Stimulated activated CD8-positive, alpha-beta memory T cell treated with anti-CD3 and anti-CD28 coated beads, Interleukin-12 subunit alpha, Interleukin-12 subunit beta, amount 100 ng/mL, for 24 hours (primary cell): ENCODE measurements around the gene WFS1.

ENCODE experiments used
- DNase-seq: peaks from one replicate; pipeline ENCODE4 v3.0.0-alpha.2; 2020; ENCODE audit errors: extremely low read depth

The WFS1 gene

DNA sequence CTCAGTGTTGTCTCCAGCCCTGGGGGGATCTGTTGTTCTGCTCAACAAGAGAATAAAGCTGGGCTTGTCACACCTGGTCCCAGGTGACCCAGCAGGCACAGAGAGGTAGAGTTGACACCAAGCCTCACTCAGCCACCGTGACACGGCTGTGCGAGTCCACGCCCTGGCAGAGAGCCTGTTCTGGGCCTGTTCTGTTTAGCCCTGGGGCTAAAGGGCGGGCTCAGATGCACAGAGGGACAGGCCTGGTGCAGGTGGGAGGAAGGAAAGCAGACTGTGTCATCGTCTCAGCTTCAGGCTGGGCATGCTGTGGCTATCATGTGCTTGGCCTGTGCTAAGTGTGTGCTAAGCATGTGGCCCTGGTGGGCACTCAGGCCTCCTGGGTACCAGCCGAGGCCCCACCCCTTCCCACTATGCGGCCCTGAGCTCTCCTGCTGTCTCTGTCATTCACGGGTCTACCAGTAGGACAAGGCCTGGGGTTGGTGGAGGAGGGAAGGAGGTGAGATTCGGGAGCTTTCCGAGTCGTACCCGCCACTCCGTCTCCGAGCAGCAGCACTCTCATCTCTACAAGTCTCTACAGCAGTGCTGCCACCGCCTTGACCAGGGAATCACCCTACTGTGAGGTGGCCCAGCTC is 10.8 kb downstream of the WFS1 start:
- DNase-seq = no peak

DNA sequence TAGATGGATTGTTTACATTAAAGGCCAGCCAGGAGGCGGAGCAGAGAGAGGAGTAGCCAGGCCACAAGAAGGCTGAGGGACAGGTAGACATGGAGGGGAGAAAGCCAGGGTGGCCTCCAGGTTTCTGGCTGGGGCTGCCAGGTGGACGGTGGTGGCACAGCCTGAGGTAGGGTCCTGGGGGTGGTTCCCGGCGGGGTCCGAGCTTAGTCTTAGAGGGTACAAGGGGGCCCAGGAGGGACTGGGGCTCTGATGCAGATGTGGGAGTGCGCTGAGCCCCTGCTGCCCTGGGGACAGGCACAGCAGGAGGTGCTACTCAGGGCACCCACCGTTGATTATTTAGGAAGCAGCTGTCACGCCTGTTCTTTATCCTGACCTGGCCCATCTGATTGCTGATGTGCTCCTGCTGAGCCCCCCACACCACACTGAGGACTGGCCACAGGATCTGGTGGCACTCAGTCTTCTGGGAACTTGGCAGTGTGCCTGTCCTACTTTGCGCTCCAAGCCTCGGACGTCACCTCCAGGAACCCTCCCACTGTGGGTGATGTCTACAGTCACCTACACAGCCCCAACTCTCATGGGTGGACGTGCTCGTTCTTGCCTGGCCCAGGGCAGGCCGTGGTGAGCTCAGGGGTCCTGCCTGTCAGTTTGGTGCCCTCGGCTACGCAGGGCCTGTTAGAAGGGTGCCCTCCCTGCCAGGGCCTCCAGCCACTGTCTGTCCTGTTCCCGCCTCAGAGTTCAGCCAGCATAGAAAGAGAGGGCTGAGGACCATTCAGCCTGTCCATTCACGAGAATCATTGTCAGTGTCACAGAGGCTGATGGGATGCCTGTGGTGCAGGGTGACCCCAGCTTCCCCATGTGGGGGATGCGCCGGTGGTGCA is 12.0 kb downstream of the WFS1 start:
- no peak for DNase-seq

DNA sequence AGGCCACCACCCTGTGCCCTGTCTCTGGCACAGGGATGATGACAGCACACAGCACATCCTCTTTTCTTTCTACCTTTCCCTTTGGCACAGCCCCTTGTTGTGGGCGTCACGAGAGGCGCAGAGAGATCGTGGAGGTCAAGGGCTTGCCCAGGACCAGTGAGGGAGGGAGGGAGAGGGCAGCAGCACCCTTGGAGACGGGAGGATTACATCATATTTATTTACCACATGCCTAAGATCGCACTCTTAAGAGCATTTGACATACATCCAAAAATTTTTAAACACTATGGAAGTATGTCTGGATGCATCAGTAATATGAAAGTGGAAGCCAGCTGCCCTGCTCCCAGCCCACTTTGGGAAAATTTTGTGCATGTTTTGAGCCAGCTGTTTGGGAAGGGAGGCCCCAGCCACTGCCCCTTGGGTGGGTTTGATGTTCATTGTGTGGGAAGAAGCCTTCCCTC is 12.7 kb downstream of the WFS1 start:
- DNase-seq = no peak

DNA sequence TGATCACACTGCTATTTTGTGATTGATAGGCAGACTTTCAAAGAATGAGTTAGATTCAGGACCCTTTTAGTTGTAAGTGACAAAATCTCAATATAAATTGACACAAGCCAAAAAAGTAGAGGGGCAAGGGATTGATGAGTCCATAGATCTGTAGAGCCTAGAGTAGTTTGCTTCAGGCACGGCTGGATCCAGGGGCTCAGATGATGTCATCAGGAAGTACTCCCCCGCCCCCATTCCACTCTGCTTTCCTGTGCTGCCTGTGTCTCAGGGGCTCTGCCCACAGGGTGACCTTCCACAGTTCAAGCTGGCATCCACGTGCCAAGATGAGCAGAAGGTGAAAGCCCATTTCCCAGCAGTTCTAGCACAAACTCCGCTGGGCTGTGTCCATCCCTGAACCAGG is 13.6 kb downstream of the WFS1 start:
- no peak for DNase-seq

DNA sequence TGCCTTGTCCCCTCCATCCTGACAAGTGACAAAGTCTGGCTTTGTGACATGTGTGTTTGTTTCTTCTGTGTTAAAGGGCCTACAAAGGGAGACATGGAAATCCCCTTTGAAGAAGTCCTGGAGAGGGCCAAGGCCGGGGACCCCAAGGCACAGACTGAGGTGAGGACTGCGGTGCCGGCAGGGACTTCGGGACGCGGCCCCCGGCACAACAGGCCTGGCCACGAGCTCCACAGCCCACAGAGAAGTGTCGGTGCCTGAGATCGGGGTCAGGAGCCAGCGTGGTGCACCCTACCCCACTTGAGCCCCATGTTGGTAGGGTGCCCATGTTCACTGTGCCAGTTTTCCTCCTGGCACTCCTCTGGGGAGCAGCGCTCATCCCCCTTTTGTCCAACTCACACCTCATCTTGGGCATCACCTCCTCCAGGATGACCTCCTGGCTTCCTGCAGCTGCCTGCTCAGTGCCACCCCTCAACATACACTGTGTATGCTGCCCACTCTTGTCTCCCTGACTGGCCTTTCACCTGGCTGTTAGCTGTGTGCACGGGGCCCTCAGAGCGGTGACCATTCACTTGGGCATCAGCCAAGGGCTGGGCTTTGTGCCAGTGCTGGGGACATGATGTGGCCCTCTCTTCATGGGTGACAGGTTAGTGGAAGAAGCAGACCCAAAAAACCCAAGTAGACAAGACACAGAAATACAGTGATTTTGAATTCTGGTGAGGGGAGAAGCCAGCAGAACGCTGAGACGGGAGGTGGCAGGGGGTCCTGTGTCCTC is 17.6 kb downstream of the WFS1 start:
- DNase-seq = no peak

DNA sequence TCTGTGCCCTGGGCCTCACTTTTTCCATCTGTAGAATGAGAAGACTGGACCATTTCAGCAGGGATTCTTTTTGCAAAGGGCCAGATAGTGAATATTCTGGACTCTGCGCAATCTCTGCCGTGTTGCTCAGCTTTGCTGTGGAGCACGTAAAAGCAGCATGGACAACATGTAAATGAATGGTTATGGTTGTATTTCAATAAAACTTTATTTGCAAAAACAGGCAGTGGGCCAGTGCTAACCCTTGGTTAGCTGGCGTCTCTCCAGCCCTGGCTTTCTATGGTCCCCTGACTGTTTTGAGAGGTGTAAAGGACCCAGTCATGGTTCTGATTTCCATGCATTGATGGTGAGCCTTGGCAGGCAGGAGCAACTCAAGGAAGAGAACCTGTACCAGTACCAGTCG is 18.7 kb downstream of the WFS1 start:
- no peak for DNase-seq

DNA sequence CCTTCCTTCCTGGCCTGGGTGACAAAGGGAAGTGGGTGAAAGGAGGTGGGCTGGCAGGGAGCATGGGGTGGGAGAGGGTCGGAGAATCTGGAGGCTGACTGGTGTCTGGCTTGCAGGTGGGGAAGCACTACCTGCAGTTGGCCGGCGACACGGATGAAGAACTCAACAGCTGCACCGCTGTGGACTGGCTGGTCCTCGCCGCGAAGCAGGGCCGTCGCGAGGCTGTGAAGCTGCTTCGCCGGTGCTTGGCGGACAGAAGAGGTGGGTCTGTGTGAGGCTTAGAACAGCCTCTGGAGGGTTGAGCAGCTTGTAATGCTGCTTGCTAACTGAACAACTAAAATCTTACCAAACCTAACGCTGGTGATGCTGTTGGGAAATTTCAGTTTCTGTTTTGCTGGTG is 19.2 kb downstream of the WFS1 start:
- DNase-seq = no peak

DNA sequence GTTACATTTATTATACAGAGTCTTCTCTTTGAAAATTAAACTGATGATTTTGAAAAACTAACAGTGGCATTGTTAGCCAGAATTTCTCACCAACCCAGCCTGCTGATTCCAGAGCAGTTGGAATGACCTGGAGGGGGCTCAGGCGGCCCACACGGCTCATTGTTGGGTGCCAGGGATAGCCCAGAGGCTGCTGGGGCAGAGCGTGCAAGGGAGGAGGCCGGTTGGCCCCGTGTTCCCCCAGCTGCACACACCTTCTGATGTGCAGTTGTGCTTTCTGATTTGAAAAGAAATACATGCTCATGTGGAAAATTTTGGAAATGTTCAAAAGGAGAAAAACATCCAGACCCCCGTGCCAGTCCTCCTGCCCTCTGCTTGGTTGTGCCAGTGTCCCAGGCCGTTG is 20.6 kb downstream of the WFS1 start:
- DNase-seq = no peak

DNA sequence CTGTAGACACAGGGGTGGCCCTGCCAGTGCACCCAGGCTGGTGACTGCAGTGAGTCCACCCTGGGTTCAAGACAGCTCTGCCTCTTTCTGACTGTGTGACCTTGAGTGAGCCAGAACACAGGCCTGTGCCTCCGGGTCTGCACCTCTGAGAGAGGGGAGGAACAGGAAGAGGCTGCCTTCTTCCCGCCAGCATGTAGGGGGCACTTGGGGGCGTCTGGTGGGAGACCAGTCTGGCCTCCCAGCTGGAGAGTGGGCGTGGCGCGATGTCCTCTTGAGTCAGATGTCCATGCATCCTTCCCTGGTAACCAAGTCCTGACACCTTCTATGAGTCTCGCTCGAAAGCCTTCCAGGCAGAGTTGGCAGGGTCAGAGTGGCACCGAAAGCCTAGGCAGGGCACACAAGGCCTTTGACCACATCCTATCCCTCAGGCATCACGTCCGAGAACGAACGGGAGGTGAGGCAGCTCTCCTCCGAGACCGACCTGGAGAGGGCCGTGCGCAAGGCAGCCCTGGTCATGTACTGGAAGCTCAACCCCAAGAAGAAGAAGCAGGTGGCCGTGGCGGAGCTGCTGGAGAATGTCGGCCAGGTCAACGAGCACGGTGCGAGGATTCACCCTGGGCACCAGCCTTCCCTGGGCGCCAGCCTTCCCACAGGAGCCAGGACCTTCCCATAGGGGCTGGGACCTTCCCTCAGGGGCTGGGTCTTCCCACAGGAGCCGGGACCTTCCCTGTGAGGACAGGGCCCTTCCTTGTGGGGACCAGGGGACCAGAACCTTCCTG is 21.3 kb downstream of the WFS1 start:
- DNase-seq = no peak

DNA sequence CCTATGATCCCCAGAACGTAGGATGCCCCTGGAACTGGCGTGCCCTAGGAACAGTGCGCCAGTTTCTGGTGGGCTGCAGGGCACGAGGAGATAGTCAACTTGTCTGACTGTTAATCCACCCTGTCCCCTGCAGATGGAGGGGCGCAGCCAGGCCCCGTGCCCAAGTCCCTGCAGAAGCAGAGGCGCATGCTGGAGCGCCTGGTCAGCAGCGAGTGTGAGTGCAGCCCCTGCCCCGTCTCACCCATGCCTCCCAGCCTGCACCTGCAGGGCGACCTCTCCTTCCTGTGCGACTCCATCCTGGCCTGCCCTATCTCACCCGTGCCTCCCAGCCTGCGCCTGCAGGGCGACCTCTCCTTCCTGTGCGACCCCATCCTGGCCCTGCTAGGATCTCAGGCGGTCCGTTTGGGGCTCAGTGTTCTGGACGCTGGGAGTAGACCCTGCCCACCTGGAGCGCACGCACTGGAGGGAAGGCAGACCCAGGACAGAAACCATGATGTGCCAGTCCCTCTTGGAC is 22.2 kb downstream of the WFS1 start:
- no peak for DNase-seq

DNA sequence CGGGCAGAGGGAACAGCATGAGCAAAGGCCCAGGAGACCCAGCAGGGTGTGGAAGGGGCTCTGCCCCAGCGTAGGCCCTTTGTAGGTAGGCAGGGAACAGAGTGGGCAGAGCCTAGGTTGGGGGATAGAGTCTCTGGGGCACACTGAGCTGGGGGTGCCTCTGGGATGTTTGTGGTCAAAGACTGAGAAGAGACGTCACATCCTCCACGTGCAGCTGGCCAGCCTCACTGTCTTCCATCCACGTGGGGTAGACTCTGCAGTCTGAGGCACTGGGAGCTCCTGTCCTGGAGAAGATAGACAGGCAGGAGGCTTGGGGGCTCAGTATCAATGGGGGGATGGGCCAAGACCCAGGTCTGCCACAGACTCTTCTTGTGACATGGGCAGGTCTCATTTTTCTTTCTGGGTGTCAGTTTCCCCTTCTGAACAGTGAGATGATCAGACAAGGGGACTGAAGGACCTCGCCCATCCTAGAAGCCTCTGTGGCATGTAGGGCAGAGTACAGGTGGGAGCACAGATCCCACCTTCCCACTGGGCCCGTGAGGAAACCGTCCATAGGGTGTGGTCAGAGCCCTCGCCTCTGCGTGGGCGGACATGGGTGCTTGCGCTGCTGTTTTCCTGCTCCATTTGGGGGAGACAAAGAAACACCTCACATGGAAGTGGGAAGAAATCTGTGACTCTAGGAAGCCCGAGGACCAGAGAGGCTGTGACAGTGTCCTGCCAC is 22.9 kb downstream of the WFS1 start:
- no peak for DNase-seq

DNA sequence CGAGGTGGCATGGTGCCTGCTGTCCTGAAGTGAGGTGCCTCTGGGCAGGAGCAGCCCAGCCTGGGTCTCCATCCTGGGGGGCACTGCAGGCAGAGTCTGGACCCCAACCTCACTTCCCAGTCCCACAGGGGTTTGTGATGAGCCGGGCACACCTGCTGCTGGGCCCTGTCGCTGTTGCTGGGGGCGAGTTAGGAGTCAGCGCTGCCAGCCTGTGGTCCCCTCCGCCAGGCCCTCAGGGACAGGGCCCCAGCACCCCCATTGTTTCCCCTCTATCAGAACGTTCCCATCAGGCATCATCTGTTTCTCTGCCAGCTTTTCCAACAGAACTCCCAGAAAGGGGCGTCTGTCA is 23.4 kb downstream of the WFS1 start:
- no peak for DNase-seq

DNA sequence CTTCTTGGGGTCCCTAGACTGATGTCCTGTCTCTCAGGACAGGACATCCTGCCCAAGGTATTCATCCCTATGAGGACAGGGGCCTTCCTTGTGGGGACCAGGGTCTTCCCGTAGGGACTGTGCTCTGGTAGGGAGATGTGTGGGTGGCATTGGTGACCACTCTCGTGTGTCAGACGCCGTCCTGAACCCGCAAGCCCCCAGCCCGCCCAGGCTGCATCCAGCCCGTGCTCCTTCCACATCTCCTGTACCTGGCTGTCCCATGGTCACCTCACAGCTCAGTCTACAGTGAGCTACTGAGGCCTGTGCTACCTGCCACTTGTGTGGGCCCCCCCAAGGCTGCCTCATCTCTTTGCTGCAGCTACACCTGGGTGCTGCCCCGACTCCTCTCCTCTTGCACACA is 24.0 kb downstream of the WFS1 start:
- no peak for DNase-seq

DNA sequence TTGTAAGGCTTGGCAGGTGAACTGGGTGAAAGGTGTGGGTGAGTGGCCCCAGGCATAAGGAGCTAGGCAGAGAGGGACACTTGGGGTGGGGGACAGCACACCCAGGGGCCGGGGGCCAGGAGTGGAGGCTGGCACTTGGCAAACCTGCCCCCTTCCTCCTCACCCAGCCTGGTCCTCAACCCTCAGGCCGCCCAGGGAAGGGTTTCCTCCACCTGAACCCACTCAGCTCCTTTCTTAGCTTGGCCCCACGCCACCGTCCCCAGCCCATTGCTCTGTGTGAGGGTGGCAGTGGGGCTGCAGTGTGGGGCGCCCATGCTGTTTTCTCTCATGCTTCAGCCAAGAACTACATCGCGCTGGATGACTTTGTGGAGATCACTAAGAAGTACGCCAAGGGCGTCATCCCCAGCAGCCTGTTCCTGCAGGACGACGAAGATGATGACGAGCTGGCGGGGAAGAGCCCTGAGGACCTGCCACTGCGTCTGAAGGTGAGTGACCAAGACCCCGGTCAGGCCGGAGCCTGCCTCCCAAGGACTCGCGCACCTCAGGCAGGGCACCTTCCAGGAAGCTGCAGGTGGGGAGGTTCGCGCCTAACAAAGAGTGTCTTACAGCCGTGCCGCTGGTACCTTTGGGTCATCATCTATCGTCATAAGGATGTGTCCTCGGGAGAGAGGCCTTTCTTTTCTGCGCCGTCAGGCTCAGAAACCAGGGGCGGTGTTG is 25.2 kb downstream of the WFS1 start:
- no peak for DNase-seq

DNA sequence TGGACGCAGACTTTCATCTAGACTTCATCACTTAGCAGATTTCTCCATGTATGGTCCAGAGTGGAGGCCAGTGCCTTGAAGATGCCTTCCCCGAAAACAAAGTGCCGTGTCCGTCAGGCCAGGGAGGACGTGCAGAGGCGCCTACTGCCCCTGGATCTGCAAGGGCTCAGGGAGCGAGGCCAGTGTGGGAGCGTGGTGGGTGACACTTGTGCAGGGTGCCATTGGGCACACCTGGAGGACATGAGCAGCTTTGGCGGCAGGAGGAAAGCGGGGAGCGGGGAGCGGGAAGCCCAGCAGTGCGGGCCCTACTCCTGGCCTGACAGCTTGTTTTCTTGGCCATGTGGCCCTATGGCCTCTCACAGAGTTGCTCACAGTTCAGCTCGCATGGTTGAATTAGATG is 25.8 kb downstream of the WFS1 start:
- DNase-seq = no peak

DNA sequence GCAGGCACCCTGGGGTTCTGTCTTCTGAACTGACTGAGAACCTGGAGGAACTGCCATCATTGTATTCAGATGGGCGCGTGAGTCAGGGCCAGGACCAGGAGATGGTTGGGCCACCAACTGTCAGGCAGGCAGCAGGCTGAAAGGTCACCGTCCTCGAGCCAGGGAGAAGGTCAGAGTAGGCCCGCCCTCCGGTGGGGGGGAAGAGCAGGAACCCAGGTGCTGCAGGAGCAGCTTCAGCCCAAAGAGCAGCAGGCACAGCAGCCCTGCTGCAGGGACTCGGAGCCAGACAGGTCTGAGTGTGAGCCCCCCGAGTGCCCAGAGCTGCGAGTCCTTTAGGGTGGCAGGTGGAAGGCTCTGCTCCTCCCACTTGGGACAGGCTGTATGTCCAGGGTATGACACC is 26.4 kb downstream of the WFS1 start:
- DNase-seq = no peak

DNA sequence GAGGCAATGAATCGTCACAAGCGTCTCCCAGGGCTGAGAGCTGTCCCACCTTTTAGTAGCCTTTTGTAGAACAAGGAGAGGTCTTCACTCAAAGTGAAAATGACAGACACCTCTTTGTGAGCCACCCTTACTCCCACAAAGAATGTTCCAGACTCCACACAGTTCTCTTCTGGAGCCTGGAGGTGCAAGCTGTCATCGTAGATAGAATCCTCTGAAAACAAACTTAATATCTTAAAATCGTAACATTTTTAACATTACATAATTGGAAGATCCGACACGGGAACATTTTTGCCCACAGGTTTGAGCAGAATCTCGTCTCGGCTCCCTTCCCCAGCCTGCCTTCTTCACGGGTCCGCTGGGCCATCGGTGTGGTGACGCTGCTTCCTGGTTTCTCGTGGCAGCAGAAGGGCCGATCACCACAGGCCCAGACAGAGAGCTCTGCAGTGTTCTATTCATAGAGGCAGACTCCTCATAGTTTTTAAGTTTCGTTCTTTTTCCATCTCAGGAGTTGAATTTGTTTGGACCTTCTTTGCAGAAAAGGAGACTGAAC is 27.7 kb downstream of the WFS1 start:
- no peak for DNase-seq

DNA sequence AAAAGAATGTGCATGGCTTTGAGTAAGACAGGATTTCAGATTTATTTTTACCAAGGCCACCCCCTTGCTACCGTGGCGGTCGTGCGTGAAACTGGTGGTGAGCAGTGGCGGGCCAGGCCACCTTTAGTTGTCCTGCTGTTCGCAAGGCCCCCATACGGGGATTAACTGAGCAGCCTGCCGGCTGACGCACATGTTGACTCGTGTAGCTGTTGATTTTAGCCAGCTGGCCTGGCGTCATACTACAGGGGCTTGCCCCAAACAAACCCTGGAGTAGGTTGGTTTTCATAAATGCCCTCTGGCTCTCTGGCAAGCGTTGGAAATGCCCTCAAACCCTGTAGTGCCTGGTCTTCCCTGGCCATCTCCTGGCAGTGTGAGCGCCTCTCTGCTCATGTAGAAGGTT is 28.4 kb downstream of the WFS1 start:
- no peak for DNase-seq

DNA sequence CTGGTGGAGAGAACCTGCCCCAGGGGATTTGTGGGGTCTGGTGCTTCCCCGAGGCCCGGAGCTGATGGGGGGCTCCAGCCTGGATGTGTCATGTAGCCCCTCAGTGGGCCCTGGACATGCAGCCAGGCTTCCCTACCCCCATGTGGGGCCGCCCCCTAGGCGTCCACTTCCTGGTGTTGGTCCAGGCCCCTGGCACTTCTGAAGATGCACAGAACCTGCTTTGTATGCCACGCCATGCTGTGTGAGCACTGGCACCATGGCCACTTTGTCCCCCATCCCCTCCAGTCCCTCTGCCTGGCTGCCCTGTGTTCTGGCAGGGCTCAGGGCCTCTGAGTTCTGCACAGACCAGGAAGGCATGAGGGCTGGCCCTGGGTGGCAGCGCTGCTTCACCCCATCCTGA is 29.2 kb downstream of the WFS1 start:
- no peak for DNase-seq

DNA sequence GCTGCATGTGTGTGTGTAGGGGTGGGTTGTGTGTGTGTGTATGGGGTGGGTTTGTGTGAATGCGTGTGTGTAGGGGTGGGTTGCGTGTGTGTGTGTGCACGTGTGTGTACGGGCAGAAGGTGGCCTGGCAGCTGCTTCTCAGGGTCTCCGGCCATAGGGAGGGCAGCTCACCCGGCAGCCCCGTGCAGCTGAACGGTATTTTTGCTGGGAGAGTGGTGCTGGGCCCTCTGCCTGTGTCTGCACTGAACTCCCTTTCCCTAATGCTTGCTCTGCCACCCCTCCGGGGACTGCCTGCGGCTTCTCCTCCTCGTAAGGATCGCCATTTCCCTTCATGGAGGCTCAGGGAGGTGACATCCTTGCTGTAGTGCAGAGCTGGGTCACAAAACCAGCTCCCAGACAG is 30.2 kb downstream of the WFS1 start:
- DNase-seq = no peak
